ENCODE data around the gene SFTPA2. TPM values are rescaled to one million over a fixed set of nuclear protein-coding genes. Genes with fewer than 3 reads are reported as not detected.

The SFTPA2 gene
- total and polyA plus RNA-seq, 10 of the 15 experiments (the other 5 are each of a cell fraction or from before 2014, with no cell fraction given): 0.03 to 4.2 TPM; not detected in 8

- Histone ChIP-seq H3K9me3 (replicated peaks; ENCODE audit: control insufficient read depth, insufficient read depth, low read length) (no peaks in the 10 kb centered on the region), H3K4me1 (ENCODE audit: control insufficient read depth, insufficient read depth, low read length) (no peaks in the 10 kb centered on the region), H3K79me2 (ENCODE audit: control insufficient read depth, insufficient read depth, low read length) (no peaks in the 10 kb centered on the region), H4K20me1 (ENCODE audit: control insufficient read depth, insufficient read depth) (no peaks in the 10 kb centered on the region), H3K9ac (ENCODE audit: control insufficient read depth, insufficient read depth, low read length) (no peak overlapping the region), H3K27me3 (replicated peaks in 1 of 2; ENCODE audit: control insufficient read depth in 2 of 2, insufficient read depth in 2 of 2, low read length in 1 of 2) (0 out of 4 replicates have a peak, but pooled peaks cover 0 to 3% of the 10 kb centered on the region in 2 experiments), H3K36me3 (ENCODE audit: control insufficient read depth in 2 of 2, insufficient read depth in 2 of 2, low read length in 1 of 2) (no peaks in the 10 kb centered on the region), H3K27ac (ENCODE audit: control insufficient read depth, insufficient read depth) (no peak overlapping the region), H3K4me3 (no peak overlapping the region), H2AFZ (ENCODE audit: control insufficient read depth, low read depth, low read length) (no peak overlapping the region), H3K4me2 (ENCODE audit: control insufficient read depth, insufficient read depth) (no peak overlapping the region)
- intact Hi-C loops (cut with micrococcal nuclease; ENCODE audit: unreplicated experiment): loop anchor here (1.0 to 5.0 kb wide), 3 partner anchors 47 to 485 kb away; no protein-coding TSS in a partner anchor
- in situ Hi-C loops (cut with MboI): loop anchor here (5.0 kb wide), 1 partner anchor 365 kb away; no protein-coding TSS in a partner anchor
- 14% methylated on average over 12 of the region's 17 CpGs for WGBS (ENCODE audit: insufficient coverage, insufficient replicate concordance, low lambda C conversion rate, missing lambda C conversion rate)
- DNase-seq (ENCODE audit: low read depth, low spot score): no peak
- FAIRE-seq: peak; percentile 78
- ChIA-PET CTCF (interaction anchor here (1.2 kb wide), 3 partner anchors 61 to 437 kb away, joined by 3 read pairs; no protein-coding TSS in a partner anchor), RAD21 (ENCODE audit: unreplicated experiment) (no interaction called here), POLR2A (no interaction called here), SMC1A (ENCODE audit: uncharacterized antibody, unreplicated experiment) (no interaction called here)
- peak; percentile 97 for ATAC-seq
- TF ChIP-seq RBBP5 (conservative IDR thresholded peaks at IDR 0.05) (no peak), CTCF (IDR thresholded peaks at IDR 0.05 in 2 of 3, conservative IDR thresholded peaks at IDR 0.05 in 1 of 3; ENCODE audit: control insufficient read depth in 2 of 3, extremely low read depth in 1 of 3, insufficient read depth in 1 of 3, low read depth in 3 of 3, low read length in 3 of 3) (peak; percentile 84 to 87 (median 86)), CHD1 (IDR thresholded peaks at IDR 0.05; ENCODE audit: low read depth, low read length) (no peak), ZNF207 (IDR thresholded peaks at IDR 0.05; ENCODE audit: borderline replicate concordance) (no peak), BCLAF1 (IDR thresholded peaks at IDR 0.05) (no peak), SMC3 (IDR thresholded peaks at IDR 0.05; ENCODE audit: borderline replicate concordance, low read length) (peak; percentile 84), KDM1A (IDR thresholded peaks at IDR 0.05; ENCODE audit: borderline replicate concordance) (no peak), PKNOX1 (IDR thresholded peaks at IDR 0.05) (0 out of 2 replicates have a peak, but pooled peaks have one; percentile 33), YY1 (IDR thresholded peaks at IDR 0.05; ENCODE audit: low read depth, low read length) (0 out of 2 replicates have a peak, but pooled peaks have one; percentile 32), STAT1 (conservative IDR thresholded peaks at IDR 0.05) (no peak), KAT2A (conservative IDR thresholded peaks at IDR 0.05; ENCODE audit: control insufficient read depth, low read depth, low read length) (no peak), RAD21 (IDR thresholded peaks at IDR 0.05; ENCODE audit: insufficient read depth, low read depth, low read length) (peak; percentile 82), SKIL (IDR thresholded peaks at IDR 0.05; ENCODE audit: low read depth, poor library complexity, severe bottlenecking) (no peak)
- BruUV-seq (replicated peaks): no TSS peak
Measured at GRCh38 chr10:79562135-79562756, 2.0 kb upstream of the SFTPA2 start.
